ES-I3 (cell line): ENCODE measurements around the gene SLC13A4.

ENCODE experiments used
- H3K36me3 ChIP-seq: 2 replicates; pipeline ENCODE4 v1.6.1; 2013; ENCODE audit warnings: mild to moderate bottlenecking, low read length, control low read depth, moderate library complexity; ENCODE audit not compliant: insufficient read depth
- H3K4me1 ChIP-seq: 2 replicates; pipeline ENCODE4 v1.6.1; 2013; ENCODE audit warnings: mild to moderate bottlenecking, control low read depth, low read length; ENCODE audit not compliant: insufficient read depth
- H3K9ac ChIP-seq: 2 replicates; pipeline ENCODE4 v1.6.1; 2013; ENCODE audit warnings: low read depth, mild to moderate bottlenecking, low read length, moderate library complexity
- H3K9me3 ChIP-seq: 2 replicates; pipeline ENCODE4 v1.6.1; 2013; ENCODE audit warnings: mild to moderate bottlenecking, low read length, moderate library complexity; ENCODE audit not compliant: control insufficient read depth, insufficient read depth

The SLC13A4 gene

DNA sequence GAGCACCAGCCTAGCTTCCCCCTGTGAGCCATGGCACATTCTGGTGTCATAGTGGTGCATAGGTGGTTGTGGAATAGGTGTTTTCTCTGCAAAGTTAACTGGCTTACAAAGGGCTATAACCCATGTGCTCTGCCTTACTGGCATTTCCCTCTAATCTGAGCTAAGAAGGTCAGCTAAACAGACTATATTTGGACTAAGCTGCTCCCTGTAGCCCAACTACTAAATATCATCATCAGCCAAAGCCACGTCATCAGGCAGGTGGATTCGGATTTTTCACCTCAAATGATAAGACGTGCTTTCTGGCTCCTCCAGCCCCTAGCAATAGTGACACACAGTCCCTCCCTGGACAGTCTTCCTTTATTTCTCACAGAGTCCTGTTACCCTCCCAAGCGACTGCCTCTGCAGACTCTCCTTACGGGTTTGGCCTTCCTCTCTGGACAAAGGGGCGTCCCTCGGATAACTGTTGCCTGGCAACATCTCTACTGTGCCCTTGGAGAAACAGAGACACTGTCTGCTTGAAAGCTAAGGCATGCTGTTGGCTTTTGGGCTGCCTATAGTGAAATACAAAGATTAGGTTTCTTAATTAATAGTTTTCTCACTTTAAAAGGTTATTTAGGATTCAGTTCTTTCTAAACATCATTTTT lies 9.1 kb downstream of the SLC13A4 start:
- 0 out of 2 replicates have a peak, but pooled peaks cover 3% of the 10 kb centered on the region for H3K36me3 ChIP-seq
- H3K4me1 ChIP-seq = peaks cover 16% of the 10 kb centered on the region
- H3K9me3 ChIP-seq = no peaks in the 10 kb centered on the region
- no peak overlapping the region for H3K9ac ChIP-seq

- H3K9ac ChIP-seq = no peak overlapping the region
- H3K9me3 ChIP-seq = no peaks in the 10 kb centered on the region
- H3K36me3 ChIP-seq = 0 out of 2 replicates have a peak, but pooled peaks cover 3% of the 10 kb centered on the region
- H3K4me1 ChIP-seq = peaks cover 19% of the 10 kb centered on the region
Measured at GRCh38 chr7:135718219-135718618, 9.8 kb downstream of the SLC13A4 start.

- H3K9ac ChIP-seq = no peak overlapping the region
- H3K36me3 ChIP-seq = 0 out of 2 replicates have a peak, but pooled peaks cover 3% of the 10 kb centered on the region
- H3K9me3 ChIP-seq = no peaks in the 10 kb centered on the region
Measured at GRCh38 chr7:135717693-135718092, 10.3 kb downstream of the SLC13A4 start.

DNA sequence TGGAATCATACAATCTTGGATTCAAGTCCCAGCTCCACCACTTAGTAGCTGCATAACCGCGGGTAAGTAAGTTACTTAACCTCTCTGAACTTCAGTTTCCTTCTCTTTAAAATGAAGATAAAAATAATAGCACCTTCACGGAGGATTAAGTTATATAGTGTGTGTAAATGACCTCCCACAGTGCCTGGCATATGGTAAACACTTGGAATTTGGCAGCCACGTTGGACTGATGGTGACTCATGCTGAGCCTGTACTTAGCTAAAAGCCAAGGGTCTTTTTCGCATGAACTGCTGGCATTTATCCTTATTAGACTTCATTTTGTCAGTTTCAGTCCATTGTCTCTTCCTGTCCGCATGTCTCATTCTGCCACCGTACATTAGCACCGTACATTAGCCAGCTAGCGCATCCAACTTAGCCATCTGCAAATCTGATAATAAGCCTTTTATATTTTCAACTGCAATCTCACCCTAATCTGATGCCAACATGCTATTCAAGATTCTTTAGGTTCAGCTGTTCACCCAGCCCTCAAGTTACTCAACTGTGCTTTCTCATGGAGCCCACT lies 11.2 kb downstream of the SLC13A4 start:
- Histone ChIP-seq H3K9me3 (no peaks in the 10 kb centered on the region), H3K4me1 (peaks cover 22% of the 10 kb centered on the region), H3K36me3 (0 out of 2 replicates have a peak, but pooled peaks cover 3% of the 10 kb centered on the region), H3K9ac (no peak overlapping the region)

More at GRCh38 chr7:135717693-135718092, 10.3 kb downstream of the SLC13A4 start:
- peaks cover 22% of the 10 kb centered on the region for H3K4me1 ChIP-seq

DNA sequence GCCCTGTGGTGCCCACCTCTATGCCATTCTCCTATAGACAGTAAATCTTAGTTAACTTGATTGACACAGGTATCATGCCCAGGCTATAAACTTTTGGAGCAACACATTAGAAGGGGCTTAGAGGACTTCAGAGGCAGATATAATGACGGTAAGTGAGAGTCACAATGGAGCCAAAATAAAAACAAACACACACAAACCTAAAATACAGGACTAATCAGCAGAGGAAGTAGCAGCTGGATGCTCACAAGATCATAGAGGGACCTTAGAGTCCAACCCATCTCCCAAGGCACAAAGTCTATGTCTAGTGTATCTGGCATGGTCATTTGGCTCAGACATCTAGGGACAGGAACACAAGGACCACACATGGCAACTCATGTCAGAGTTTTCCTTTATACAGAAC lies 12.3 kb downstream of the SLC13A4 start:
- Histone ChIP-seq H3K9ac (no peak overlapping the region), H3K36me3 (0 out of 2 replicates have a peak, but pooled peaks cover 3% of the 10 kb centered on the region), H3K4me1 (peaks cover 27% of the 10 kb centered on the region), H3K9me3 (no peaks in the 10 kb centered on the region)

DNA sequence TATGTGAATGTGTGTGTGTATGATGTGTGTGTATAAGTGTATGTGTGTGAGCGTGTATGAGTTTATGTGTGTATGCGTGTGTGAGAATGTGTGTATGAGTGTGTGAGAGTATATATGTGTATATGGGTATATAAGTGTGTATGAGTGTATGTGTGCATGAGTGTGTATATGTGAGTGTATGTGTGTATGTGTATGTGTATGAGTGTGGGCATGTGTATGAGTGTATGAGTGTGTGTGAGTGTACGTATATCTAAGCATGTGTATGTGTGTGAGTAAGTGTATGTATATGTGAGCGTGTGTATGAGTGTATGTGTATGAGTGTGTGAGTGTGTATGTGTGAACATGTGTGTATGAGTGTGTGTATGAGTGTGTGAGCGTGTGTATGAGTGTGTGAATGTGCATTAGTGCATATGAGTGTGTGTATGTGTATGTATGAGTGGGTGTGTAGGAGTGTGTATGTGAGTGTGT lies 12.9 kb downstream of the SLC13A4 start:
- H3K9me3 ChIP-seq = no peaks in the 10 kb centered on the region
- peaks cover 27% of the 10 kb centered on the region for H3K4me1 ChIP-seq
- no peak overlapping the region for H3K9ac ChIP-seq
- 0 out of 2 replicates have a peak, but pooled peaks cover 3% of the 10 kb centered on the region for H3K36me3 ChIP-seq

DNA sequence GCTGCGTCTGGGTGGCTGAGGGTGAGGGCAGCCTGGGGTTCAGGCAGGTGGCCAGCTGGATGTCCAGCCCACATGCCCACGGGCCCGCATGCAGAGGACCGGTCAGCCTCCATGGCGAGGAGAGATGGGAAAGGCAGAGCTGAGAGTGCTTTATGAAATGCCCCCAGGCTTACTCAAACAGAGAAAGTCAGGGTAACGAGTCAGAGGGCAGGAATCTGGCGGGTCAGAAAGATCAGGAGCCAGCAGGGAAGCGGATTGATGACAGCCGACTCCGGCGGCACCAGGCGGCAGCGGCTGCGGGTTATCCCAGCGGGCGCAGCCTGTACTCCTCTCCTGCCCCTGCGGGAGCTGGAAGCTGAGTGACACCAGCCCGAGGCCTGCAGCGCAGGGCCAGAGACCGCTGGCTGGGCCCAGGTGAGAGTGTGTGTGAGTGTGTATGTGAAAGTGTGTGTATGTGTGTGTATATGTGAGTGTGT lies 13.4 kb downstream of the SLC13A4 start:
- H3K36me3 ChIP-seq = 0 out of 2 replicates have a peak, but pooled peaks cover 3% of the 10 kb centered on the region
- H3K9ac ChIP-seq = no peak overlapping the region
- peaks cover 27% of the 10 kb centered on the region for H3K4me1 ChIP-seq
- H3K9me3 ChIP-seq = no peaks in the 10 kb centered on the region

DNA sequence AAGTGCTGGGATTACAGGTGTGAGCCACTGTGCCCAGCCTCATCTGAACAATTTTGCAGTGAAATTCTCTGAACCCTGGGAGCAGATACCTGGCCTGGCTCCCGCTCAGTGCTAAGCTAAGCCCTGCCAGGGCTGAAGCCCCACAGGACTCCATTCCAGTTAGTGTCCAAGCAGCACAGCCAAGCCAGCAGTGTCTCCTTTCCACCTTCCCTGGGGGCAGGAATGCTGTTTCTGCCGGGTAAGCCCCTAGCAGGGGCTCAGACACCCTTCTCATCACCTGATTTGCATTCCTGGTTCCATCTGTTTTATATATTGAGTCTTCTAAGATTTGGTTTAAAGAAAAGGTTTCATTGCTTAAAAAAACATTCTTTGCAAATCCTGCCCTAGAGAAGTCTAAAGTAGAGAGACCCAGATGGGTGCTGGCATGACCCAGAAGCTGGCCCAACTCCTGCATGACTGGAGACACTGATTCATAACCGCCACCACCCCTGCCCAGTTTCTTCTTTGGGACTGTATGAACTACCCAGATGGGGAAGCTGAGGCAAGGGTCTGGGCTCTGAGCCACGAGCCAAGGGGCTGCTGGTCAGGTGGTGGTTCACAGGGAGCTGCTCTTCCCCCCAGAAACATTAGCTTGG lies 14.0 kb downstream of the SLC13A4 start:
- no peaks in the 10 kb centered on the region for H3K9me3 ChIP-seq
- H3K36me3 ChIP-seq = 0 out of 2 replicates have a peak, but pooled peaks cover 3% of the 10 kb centered on the region
- H3K9ac ChIP-seq = no peak overlapping the region
- peaks cover 27% of the 10 kb centered on the region for H3K4me1 ChIP-seq

- Histone ChIP-seq H3K36me3 (0 out of 2 replicates have a peak, but pooled peaks cover 3% of the 10 kb centered on the region), H3K9ac (no peak overlapping the region), H3K4me1 (peaks cover 27% of the 10 kb centered on the region), H3K9me3 (no peaks in the 10 kb centered on the region)
Measured at GRCh38 chr7:135712796-135713195, 15.2 kb downstream of the SLC13A4 start.

GRCh38 chr7:135712182-135712782 lies 15.7 kb downstream of the SLC13A4 start:
- H3K36me3 ChIP-seq = 0 out of 2 replicates have a peak, but pooled peaks cover 3% of the 10 kb centered on the region
- no peak overlapping the region for H3K9ac ChIP-seq
- H3K9me3 ChIP-seq = no peaks in the 10 kb centered on the region
- peaks cover 27% of the 10 kb centered on the region for H3K4me1 ChIP-seq

DNA sequence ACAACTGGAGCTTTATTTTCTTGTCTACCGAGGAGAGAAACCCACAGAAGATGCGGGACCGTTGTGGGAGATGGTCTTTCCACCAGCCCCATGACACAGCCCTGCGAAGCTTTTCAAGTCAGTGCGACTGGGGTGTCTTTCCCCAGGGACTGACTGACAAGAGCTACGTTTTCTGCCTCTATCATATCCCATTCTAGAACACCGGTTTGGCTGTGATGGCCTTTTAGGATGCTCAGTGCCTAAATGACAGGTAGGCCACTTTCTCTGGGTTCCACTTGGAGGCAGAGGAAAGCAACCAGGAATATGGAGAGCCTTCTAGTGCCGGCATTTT lies 16.9 kb downstream of the SLC13A4 start:
- H3K36me3 ChIP-seq = no peaks in the 10 kb centered on the region
- H3K9ac ChIP-seq = no peak overlapping the region
- peaks cover 24% of the 10 kb centered on the region for H3K4me1 ChIP-seq
- no peaks in the 10 kb centered on the region for H3K9me3 ChIP-seq

GRCh38 chr7:135710417-135711138 lies 17.4 kb downstream of the SLC13A4 start:
- H3K9ac ChIP-seq = no peak overlapping the region; the same call in 1 of the 2 replicates
- H3K4me1 ChIP-seq = peaks cover 24% of the 10 kb centered on the region
- H3K36me3 ChIP-seq = no peaks in the 10 kb centered on the region
- H3K9me3 ChIP-seq = no peaks in the 10 kb centered on the region

DNA sequence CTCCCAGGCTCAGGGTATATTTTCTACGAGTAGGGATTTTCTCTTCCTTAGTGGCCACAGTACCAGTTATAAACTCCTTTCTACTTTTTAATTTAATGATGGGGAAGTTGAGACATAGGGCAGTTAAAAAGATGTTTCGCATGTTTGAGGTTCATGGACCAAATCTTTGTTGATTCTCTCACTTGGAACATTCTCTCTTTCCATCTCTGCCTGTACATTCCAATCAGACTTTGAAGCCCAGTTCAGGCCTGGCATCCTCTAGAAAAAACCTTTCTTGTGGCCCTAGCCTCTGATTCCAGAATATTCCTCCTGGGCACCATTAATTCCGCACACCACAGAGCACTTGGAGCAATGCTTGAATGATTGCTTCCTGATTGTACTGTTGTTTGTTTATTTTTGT lies 18.5 kb downstream of the SLC13A4 start:
- Histone ChIP-seq H3K4me1 (peaks cover 17% of the 10 kb centered on the region; the same call in 1 of the 2 replicates), H3K36me3 (no peaks in the 10 kb centered on the region), H3K9me3 (no peaks in the 10 kb centered on the region), H3K9ac (no peak overlapping the region)

GRCh38 chr7:135708041-135708440 lies 19.9 kb downstream of the SLC13A4 start:
- H3K9me3 ChIP-seq = no peaks in the 10 kb centered on the region
- no peak overlapping the region for H3K9ac ChIP-seq
- no peaks in the 10 kb centered on the region for H3K36me3 ChIP-seq
- peaks cover 6% of the 10 kb centered on the region; the same call in 1 of the 2 replicates for H3K4me1 ChIP-seq
